Limb (tissue), 2 donors: ENCODE data around the gene CTBS.

Experiments
- DNase-seq, 2 donors: peaks; one replicate each; pipeline ENCODE4 v3.0.0-alpha.2; 2016; ENCODE audit errors: extremely low spot score in 2 of 2

The CTBS gene

DNA sequence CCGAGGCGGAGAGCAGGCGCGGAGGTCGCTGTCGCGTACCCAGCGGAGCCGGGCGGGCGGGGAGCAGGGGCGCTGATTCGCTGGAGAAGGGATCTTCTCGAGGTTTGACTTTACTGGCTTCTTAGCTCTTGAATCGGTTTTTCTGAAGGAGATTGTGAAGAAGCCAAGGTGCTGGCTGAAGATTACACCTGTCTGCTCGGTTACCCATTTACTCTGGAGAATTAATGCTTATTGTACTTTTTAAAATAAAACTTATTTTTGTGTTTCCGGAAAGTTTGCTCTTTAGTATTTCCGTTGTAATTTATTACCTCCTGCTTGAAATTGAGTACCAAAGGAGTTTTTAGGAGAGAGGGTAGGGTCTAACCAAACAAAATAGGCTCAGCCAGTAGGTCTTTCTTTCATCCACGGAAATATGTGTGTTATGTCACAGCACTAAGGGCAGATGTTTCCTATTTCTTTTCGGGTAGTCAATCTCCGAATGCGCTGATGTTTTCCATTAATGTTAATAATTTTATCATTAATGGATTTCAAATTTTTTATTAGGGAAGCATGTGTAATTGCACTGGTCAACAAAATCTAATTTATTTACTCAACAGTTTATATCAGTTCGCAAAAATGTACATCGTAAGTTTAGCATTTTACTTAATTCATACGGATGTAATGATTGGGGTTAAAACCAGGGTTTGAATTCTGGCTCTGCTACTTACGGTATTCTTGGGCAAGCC lies 67.3 kb downstream of the CTBS start:
- DNase-seq = no peak

DNA sequence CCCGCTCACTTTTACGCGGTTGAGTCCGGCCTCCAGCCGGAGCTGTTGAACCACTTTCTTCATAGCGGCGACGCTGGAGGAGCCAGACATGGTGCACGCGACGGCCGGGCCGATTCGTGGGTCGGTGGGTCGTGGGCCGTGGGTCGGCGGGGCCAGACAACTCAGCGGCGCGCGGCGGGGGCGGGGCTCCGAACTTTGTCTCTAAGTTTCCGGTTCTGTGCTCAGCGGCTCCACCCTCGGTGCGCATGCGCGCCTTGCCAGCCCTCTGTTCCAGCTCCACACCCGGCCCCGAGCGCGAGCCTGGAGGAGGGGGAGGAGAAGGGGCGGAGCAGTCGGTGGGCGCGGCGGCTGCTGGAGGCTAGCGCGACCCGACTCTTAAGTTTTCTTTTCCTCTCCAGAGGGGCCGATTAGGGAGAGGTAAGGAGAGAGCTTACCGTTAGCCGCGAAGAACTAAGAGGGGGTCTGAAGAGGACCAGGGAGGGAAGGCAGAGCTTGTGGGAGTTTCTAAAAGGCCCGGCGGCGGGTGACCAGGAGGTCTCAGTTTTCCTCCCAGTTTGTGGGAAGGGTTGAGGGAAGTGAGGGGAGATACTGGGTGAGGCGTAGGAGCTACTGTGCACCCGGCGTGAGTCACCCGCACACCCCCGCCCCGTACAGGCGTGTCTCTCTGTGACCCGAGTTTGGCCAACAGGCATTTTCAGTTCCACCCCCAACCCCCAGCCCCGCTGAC lies 68.1 kb downstream of the CTBS start, which contains the start of the genes GNG5 and SPATA1:
Gene GNG5, minus strand, starts transcription at position 580 of the 727 bp plus-strand sequence. Its CDS starts 490 bp downstream, at position 90.
Gene SPATA1, plus strand, starts transcription at position 385 of the 727 bp plus-strand sequence. CDS start 9,974 bp downstream, outside the sequence.
- DNase-seq = peak; percentile 98

DNA sequence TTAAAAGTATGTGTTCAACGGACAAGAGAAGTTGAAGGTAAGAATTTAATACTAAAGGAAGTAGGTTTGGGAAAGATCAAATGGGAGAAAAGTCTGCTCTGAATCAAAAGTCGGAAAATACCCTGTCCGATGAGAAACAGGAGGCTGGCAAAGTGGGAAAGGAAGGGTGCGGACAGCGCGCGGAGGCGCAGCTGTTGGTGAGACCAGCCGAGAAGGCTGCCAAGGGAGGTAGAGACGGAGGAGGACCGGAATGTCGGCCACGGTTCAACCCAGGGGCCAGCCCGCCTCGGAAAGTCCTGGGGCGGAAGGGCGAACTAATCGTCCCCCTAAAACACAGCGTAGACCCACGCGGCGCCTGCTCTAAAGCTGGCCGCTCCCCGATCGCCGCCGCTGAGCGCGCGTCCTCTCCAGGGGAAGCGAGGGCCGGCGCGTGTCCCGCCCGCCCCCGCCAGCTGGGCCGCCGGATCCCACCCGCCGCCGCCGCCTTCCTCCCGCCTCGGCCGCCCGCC lies 68.7 kb downstream of the CTBS start:
- peak in 1 of 2 donors; percentile 57 for DNase-seq

DNA sequence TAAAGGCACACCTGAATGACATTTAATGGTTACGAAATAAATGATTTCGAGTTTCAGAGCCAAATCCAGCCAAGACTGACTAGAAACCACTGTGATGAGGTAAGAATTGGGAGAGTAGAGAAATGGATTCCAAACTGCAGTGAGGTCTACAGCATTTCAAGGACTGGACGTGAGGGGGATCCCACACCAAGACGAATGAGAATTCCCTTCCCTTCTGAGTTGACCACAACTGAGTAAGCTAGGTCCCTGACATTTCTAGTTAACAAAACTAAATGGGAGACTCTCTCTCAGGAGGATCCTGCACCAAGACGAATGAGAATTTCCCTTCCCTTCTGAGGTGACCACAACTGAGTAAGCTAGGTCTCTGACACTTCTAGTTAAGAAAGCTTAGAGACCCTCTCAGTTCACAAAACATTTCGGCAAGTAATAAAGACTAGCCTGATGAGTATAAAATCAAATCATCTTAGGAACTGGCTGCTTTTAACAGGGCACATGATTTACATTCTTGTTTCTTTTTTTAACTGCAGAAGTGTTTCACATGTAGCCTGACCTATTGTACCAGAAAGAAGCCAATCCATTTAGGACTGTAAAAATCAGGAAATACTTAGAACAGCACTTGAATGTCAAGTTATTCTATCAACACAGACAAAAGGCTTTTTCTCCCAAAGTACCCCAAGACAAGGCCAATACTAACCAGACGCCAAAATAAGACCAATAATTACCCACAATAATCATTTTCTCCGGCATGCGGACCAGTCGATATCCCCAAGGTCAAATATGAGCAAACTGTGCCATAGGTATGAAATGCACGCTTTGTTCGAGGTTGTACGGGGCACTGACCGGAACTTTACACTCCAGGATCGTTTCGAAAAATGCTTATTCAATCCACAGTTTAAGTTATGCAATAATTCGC lies 69.4 kb downstream of the CTBS start:
- no peak for DNase-seq

DNA sequence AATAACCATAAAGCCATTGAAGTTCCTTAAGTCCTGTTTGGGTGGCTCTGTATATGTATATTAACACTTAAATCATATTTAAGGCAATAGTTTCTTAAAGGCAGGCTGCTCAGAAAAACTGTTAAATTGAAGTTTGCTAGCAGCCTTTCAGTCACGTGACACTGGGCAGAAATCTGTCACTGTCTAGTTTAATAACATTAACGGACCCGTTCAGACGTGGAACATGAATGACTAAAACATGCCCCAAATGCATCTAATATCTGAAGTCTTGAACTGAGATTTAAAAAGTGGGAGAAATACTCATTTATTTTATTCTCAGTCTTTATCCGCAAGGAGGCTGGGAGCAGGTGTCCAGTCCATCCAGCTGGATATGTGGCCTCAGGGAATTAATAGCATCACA lies 71.3 kb downstream of the CTBS start:
- no peak for DNase-seq
